Mucosa of descending colon (tissue), 3 donors: ENCODE results near the gene ARFRP1. TPM values are rescaled to one million over a fixed set of nuclear protein-coding genes. Genes with fewer than 3 reads are reported as not detected.

Experiments used
- ATAC-seq: fragments of 200-7000 bp; cut with Tn5 transposase; one replicate; pipeline ENCODE4 v1.9.1; 2020; ENCODE audit warnings: mild to moderate bottlenecking, moderate library complexity
- DNase-seq, 3 donors: peaks; one replicate each; pipeline ENCODE4 v3.0.0-alpha.2; 2020
- H3K36me3 ChIP-seq: fragments of 200-600 bp; one replicate; pipeline ENCODE4 v1.8.0; 2021; ENCODE audit warnings: low read depth, mild to moderate bottlenecking
- H3K4me1 ChIP-seq: fragments of 200-600 bp; one replicate; pipeline ENCODE4 v1.8.0; 2021; ENCODE audit warnings: low read depth, mild to moderate bottlenecking
- H3K4me3 ChIP-seq: fragments of 200-600 bp; one replicate; pipeline ENCODE4 v1.8.0; 2021; ENCODE audit warnings: mild to moderate bottlenecking
- H3K9me3 ChIP-seq: fragments of 200-600 bp; one replicate; pipeline ENCODE4 v1.8.0; 2021; ENCODE audit warnings: mild to moderate bottlenecking
- CTCF ChIP-seq: fragments of 200-600 bp; IDR thresholded peaks from one replicate; pipeline ENCODE4 v1.8.0; 2022; ENCODE audit warnings: antibody characterized with exemption, mild to moderate bottlenecking
- intact Hi-C, 2 donors: fragments of 100-400 bp; cut with DNase I in 1 of 2; cut with micrococcal nuclease in 1 of 2; formaldehyde crosslinking; loops; one replicate each; pipeline versions ENCODE4 v1.11.0 to v1.11.1; 2022; cut with DNase I, micrococcal nuclease
- total RNA-seq, 3 donors: library from RNA; stranded (reverse); fragmentation: NEBNext Ultra II Directional in 2 of 3; extraction: Animal tissue kit (Norgen Biotek cat#: 25700) in 2 of 3; gene quantifications; one replicate each; pipeline versions ENCODE4 v1.2.1 to v1.2.4, GENCODE V29; 2021 to 2023
- donor health status: DM: no; HTN: no; CAD: no; lungs with moderate emphysema.
- donor health status: DM: no; HTN: no; CAD: no.
- donor health status: DM: no; HTN: yes; CAD: no.

The ARFRP1 gene
- total RNA-seq, 3 donors from 2014 or later = 64.5 to 69.7 (median 68.6) TPM

- H3K9me3 ChIP-seq = no peaks in the 10 kb centered on the region
- ATAC-seq (no peak), DNase-seq (peak in 1 of 3 donors; percentile 49)
- no peak for TF ChIP-seq CTCF
- H3K4me3 ChIP-seq = no peak overlapping the region
- peaks cover 35% of the 10 kb centered on the region for H3K4me1 ChIP-seq
- no peaks in the 10 kb centered on the region for H3K36me3 ChIP-seq
- intact Hi-C loops = no loop called here
These were observed 6.8 kb downstream of the ARFRP1 start for GRCh38 chr20:63701051-63701328.

GRCh38 chr20:63700199-63701050 lies 7.4 kb downstream of the ARFRP1 start:
- peaks cover 35% of the 10 kb centered on the region for H3K4me1 ChIP-seq
- ATAC-seq (no peak), DNase-seq (peak in 1 of 3 donors; percentile 51)
- no peak overlapping the region for H3K4me3 ChIP-seq
- no peaks in the 10 kb centered on the region for H3K36me3 ChIP-seq
- intact Hi-C loops = no loop called here
- H3K9me3 ChIP-seq = no peaks in the 10 kb centered on the region
- TF ChIP-seq CTCF = no peak

- Histone ChIP-seq H3K4me1 (peaks cover 35% of the 10 kb centered on the region), H3K4me3 (no peak overlapping the region), H3K9me3 (no peaks in the 10 kb centered on the region), H3K36me3 (no peaks in the 10 kb centered on the region)
- intact Hi-C loops = no loop called here
- no peak for TF ChIP-seq CTCF
- DNase-seq (peak in 1 of 3 donors; percentile 56), ATAC-seq (no peak)
These were observed 8.1 kb downstream of the ARFRP1 start for GRCh38 chr20:63699466-63700198.

- H3K4me3 ChIP-seq = no peak overlapping the region
- no peaks in the 10 kb centered on the region for H3K9me3 ChIP-seq
- DNase-seq (peak in 2 of 3 donors; percentile 46 to 77), ATAC-seq (peak; percentile 1)
- peaks cover 35% of the 10 kb centered on the region for H3K4me1 ChIP-seq
- intact Hi-C loops = no loop called here
- H3K36me3 ChIP-seq = no peaks in the 10 kb centered on the region
- TF ChIP-seq CTCF = no peak
These were observed 8.9 kb downstream of the ARFRP1 start for GRCh38 chr20:63698739-63699465.

GRCh38 chr20:63697868-63698545 lies 9.8 kb downstream of the ARFRP1 start:
- intact Hi-C loops = no loop called here
- Histone ChIP-seq H3K4me3 (no peak overlapping the region), H3K9me3 (no peaks in the 10 kb centered on the region), H3K4me1 (peaks cover 35% of the 10 kb centered on the region), H3K36me3 (no peaks in the 10 kb centered on the region)
- ATAC-seq = no peak
- TF ChIP-seq CTCF = no peak
- peak in 1 of 3 donors; percentile 30 for DNase-seq
